HepG2 (cell line): ENCODE results near the gene UBR4. TPM values are rescaled to one million over a fixed set of nuclear protein-coding genes. Genes with fewer than 3 reads are reported as not detected.
A peak's percentile ranks its signal among the peaks of the same experiment; 100 is the strongest.

Experiments
- ATAC-seq: fragments of 200-7000 bp; cut with Tn5 transposase; 3 replicates; pipeline ENCODE4 v1.9.1; 2020; ENCODE audit warnings: mild to moderate bottlenecking, moderate library complexity
- BruUV-seq: library from RNA; stranded (reverse); fragments of 400-500 nt; replicated peaks from 2 replicates; lab custom pipeline; 2021; lab: Mats Ljungman, UMichigan
- CTCF ChIA-PET: fragments of 300-600 bp; formaldehyde crosslinking; extraction: SDS; loops from one replicate; lab custom pipeline; 2021; ENCODE audit warnings: low total read pairs, inconsistent platforms, low intra/inter-chr PET ratio; lab: Yijun Ruan, JAX
- POLR2A ChIA-PET: fragments of 350-600 bp; sonication (Branson Sonifier 250); formaldehyde crosslinking; loops from one replicate; lab custom pipeline; 2020; ENCODE audit warnings: antibody characterized with exemption, inconsistent platforms; lab: Yijun Ruan, JAX
- DNase-seq: peaks from one replicate; pipeline ENCODE4 v3.0.0-alpha.2; 2015; ENCODE audit warnings: low spot score
- FAIRE-seq: peaks from 3 replicates; lab custom pipeline; 2011; peaks lifted over from hg19 to GRCh38; lab: Jason Lieb, UNC
- H2AFZ ChIP-seq: one replicate; pipeline ENCODE4 v1.6.1; 2011; ENCODE audit warnings: low read length, inconsistent platforms
- H3K27ac ChIP-seq: fragments of 300-600 bp; 3 replicates; pipeline ENCODE4 v1.8.0; 2011; ENCODE audit warnings: mixed run types, mild to moderate bottlenecking, mixed read lengths, low read length, inconsistent platforms; ENCODE audit not compliant: insufficient read depth; ENCODE audit errors: extremely low read length
- H3K27me3 ChIP-seq, 2 experiments: fragments of 200-600 bp in 1 of 2; 2 replicates in 1 of 2; 3 replicates in 1 of 2; pipeline versions ENCODE4 v1.6.0 to v1.8.0; 2011; ENCODE audit warnings: low read length in 2 of 2, mild to moderate bottlenecking in 2 of 2, moderate library complexity in 2 of 2, inconsistent platforms in 1 of 2; ENCODE audit not compliant: insufficient read depth in 2 of 2, control insufficient read depth in 1 of 2
- H3K36me3 ChIP-seq, 2 experiments: fragments of 200-600 bp in 1 of 2; replicated peaks in 1 of 2; 2 replicates in 1 of 2; 3 replicates in 1 of 2; pipeline versions ENCODE4 v1.5.1 to v1.8.0; 2011; ENCODE audit warnings: low read length in 2 of 2, inconsistent platforms in 1 of 2; ENCODE audit not compliant: insufficient read depth in 2 of 2, control insufficient read depth in 1 of 2
- H3K4me1 ChIP-seq: 2 replicates; pipeline ENCODE4 v1.5.1; 2012; ENCODE audit warnings: low read length, inconsistent platforms; ENCODE audit not compliant: insufficient read depth
- H3K4me2 ChIP-seq: 2 replicates; pipeline ENCODE4 v1.6.0; 2011; ENCODE audit warnings: low read depth, low read length, inconsistent platforms
- H3K4me3 ChIP-seq, 3 experiments: fragments of 200-600 bp in 1 of 3; sonication (generic), shearing (Covaris generic) in 1 of 3; replicated peaks in 1 of 3; 2 replicates each; pipeline ENCODE4 v1.5.1; 2011 to 2016; ENCODE audit warnings: low read length in 3 of 3, inconsistent platforms in 2 of 3, low read depth in 2 of 3, mild to moderate bottlenecking in 2 of 3, control low read depth in 1 of 3, mixed read lengths in 1 of 3; ENCODE audit not compliant: insufficient read depth in 1 of 3
- H3K79me2 ChIP-seq: one replicate; pipeline ENCODE4 v1.6.1; 2011; ENCODE audit warnings: low read length, inconsistent platforms; ENCODE audit not compliant: insufficient read depth
- H3K9ac ChIP-seq: 2 replicates; pipeline ENCODE4 v1.6.0; 2011; ENCODE audit warnings: mild to moderate bottlenecking, low read depth, low read length, inconsistent platforms; ENCODE audit not compliant: insufficient read depth
- H3K9me3 ChIP-seq: 2 replicates; pipeline ENCODE4 v1.5.1; 2012; ENCODE audit warnings: mild to moderate bottlenecking, low read length
- H4K20me1 ChIP-seq: 2 replicates; pipeline ENCODE4 v1.6.0; 2011; ENCODE audit warnings: inconsistent platforms, mild to moderate bottlenecking, low read length, moderate library complexity; ENCODE audit not compliant: insufficient read depth
- CEBPG ChIP-seq: IDR thresholded peaks from 2 replicates; pipeline ENCODE4 v1.6.1; 2016
- HNF4G ChIP-seq, 2 experiments: sonication (generic) in 1 of 2; formaldehyde crosslinking in 1 of 2; IDR thresholded peaks; 2 replicates each; pipeline versions ENCODE4 v1.4.0 to v1.6.1; 2011 to 2020; ENCODE audit warnings: borderline replicate concordance in 2 of 2, low read depth in 2 of 2, mild to moderate bottlenecking in 2 of 2, low read length in 1 of 2, missing genetic modification reagents in 1 of 2, moderate library complexity in 1 of 2
- ZEB1 ChIP-seq: IDR thresholded peaks from 2 replicates; pipeline ENCODE4 v1.6.1; 2012; ENCODE audit warnings: mild to moderate bottlenecking, low read depth, inconsistent platforms; ENCODE audit not compliant: insufficient replicate concordance
- ZNF569 ChIP-seq: sonication (generic); formaldehyde crosslinking; IDR thresholded peaks from 2 replicates; pipeline ENCODE4 v1.5.0; 2020; ENCODE audit warnings: mild to moderate bottlenecking, missing genetic modification reagents, moderate library complexity, borderline replicate concordance
- ZSCAN22 ChIP-seq: sonication (generic); formaldehyde crosslinking; IDR thresholded peaks from 2 replicates; pipeline ENCODE4 v1.4.0; 2020; ENCODE audit warnings: mild to moderate bottlenecking, missing genetic modification reagents
- WGBS: methylation state at CpG from one replicate; pipeline ENCODE4 v1.1.6; 2017; ENCODE audit warnings: low lambda C conversion rate; 5-methylcytosine and 5-hydroxymethylcytosine counted together
- in situ Hi-C: cut with HindIII; loops from 2 replicates; pipeline ENCODE4 v1.10.0; 2017; ENCODE audit warnings: low pct_unique_long_range_greater_than_20kb; ENCODE audit not compliant: extremely low pct_ligation_motif_present
- intact Hi-C: fragments of 100-400 bp; cut with micrococcal nuclease; formaldehyde crosslinking; loops from one replicate; pipeline ENCODE4 v1.10.0; 2022; ENCODE audit not compliant: unreplicated experiment
- polyA plus RNA-seq, 8 experiments: library from polyadenylated mRNA; depleted of rRNA in 3 of 8; stranded (reverse) in 7 of 8; unstranded in 1 of 8; fragments of >200 nt; fragmentation: Illumina TruSeq in 4 of 8; extraction: Trizol in 4 of 8; gene quantifications; 2 replicates each; pipeline versions ENCODE4 v1.2.1 to v1.2.3, GENCODE V29; 2011 to 2016; ENCODE audit warnings: low read depth in 4 of 8, missing spikeins in 1 of 8, mixed read lengths in 1 of 8; ENCODE audit not compliant: insufficient read depth in 1 of 8
- total RNA-seq, 5 experiments: library from RNA; depleted of rRNA; stranded (reverse); fragments of >200 nt; fragmentation: Illumina TruSeq; extraction: Trizol; gene quantifications; 2 replicates each; pipeline ENCODE4 v1.2.3, GENCODE V29; 2016; ENCODE audit warnings: low read depth in 1 of 5
- TF ChIP-seq, protein P1 (sequence below): sonication (generic); formaldehyde crosslinking; IDR thresholded peaks from 2 replicates; pipeline ENCODE4 v1.8.1; 2023; ENCODE audit warnings: missing genetic modification reagents, inconsistent platforms, borderline replicate concordance

UBR4 gene
- total and polyA plus RNA-seq, 2 of the 13 experiments (the other 11 are each of a cell fraction or from before 2014, with no cell fraction given), result 59.1 to 106 TPM

- ATAC-seq (no peak), DNase-seq (no peak), FAIRE-seq (no peak)
- WGBS, result 80% methylated on average over 5 of the region's 5 CpGs
- H4K20me1 ChIP-seq, result no peaks in the 10 kb centered on the region
- H3K9ac ChIP-seq, result no peak overlapping the region
- no peaks in the 10 kb centered on the region for H3K9me3 ChIP-seq
- H3K79me2 ChIP-seq, result no peaks in the 10 kb centered on the region
- in situ Hi-C loops (no loop called here), intact Hi-C loops (no loop called here)
- peaks cover 9 to 34% of the 10 kb centered on the region in 2 experiments for H3K27me3 ChIP-seq
- H3K4me2 ChIP-seq, result no peak overlapping the region
- ChIA-PET POLR2A (interaction anchor here (1.2 kb wide), 1 partner anchor 82 kb away, joined by 3 read pairs; the partner anchor contains the start of gene IFFO2), CTCF (no interaction called here)
- BruUV-seq, result no TSS peak
- no peak overlapping the region for H3K4me3 ChIP-seq
- no peak overlapping the region for H3K27ac ChIP-seq
- TF ChIP-seq ZSCAN22, result 0 out of 2 replicates have a peak, but pooled peaks have one; percentile 80
- TF ChIP-seq ZNF569 (CRISPR knock-in tag), result no peak
- TF ChIP-seq HNF4G (IDR thresholded peaks at IDR 0.05; ENCODE audit: borderline replicate concordance, low read depth, low read length), result no peak
- no peak for TF ChIP-seq HNF4G (CRISPR knock-in tag; IDR thresholded peaks at IDR 0.05; ENCODE audit: borderline replicate concordance, low read depth)
- H2AFZ ChIP-seq, result no peak overlapping the region
- peaks cover 72% of the 10 kb centered on the region for H3K4me1 ChIP-seq
- H3K36me3 ChIP-seq, result no peaks in the 10 kb centered on the region
Observed at GRCh38 chr1:19038732-19039131, 171.3 kb downstream of the UBR4 start.

DNA sequence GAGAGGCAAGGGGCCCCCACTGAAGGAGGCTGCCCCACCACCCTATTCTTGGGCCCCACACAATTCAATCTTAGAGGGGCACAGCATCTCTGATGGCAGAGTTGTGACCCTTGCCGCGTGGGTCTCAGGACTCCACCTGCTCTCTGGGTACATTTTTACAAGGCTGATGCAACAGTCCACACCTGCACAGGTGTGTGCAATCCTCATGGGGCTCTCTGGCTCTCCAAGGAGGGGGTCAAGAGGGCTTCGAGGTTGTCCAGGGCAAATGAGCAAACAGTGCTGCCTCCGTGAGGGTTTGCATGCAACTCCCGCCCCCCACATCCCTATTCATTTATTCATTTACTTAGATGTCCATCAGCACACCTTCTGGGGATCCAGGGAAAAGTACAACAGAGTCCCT lies 172.0 kb downstream of the UBR4 start:
- no peak for ATAC-seq
- Histone ChIP-seq H3K4me2 (peak overlapping the region; percentile 15; the same call in 1 of the 2 replicates), H3K9me3 (no peaks in the 10 kb centered on the region), H3K9ac (no peak overlapping the region), H3K36me3 (no peaks in the 10 kb centered on the region), H3K4me3 (no peak overlapping the region), H3K27me3 (peaks cover 9 to 40% of the 10 kb centered on the region in 2 experiments), H3K27ac (no peak overlapping the region), H4K20me1 (no peaks in the 10 kb centered on the region), H2AFZ (no peak overlapping the region), H3K4me1 (peaks cover 65% of the 10 kb centered on the region), H3K79me2 (no peaks in the 10 kb centered on the region)
- CTCF ChIA-PET, result no interaction called here
- POLR2A ChIA-PET, result no interaction called here
- intact Hi-C loops, result no loop called here
- WGBS, result 11% methylated on average over 3 of the region's 5 CpGs
- no TSS peak for BruUV-seq
- 0 out of 2 replicates have a peak, but pooled peaks have one; percentile 11 for TF ChIP-seq CEBPG (CRISPR knock-in tag)
- TF ChIP-seq, protein P1, sequence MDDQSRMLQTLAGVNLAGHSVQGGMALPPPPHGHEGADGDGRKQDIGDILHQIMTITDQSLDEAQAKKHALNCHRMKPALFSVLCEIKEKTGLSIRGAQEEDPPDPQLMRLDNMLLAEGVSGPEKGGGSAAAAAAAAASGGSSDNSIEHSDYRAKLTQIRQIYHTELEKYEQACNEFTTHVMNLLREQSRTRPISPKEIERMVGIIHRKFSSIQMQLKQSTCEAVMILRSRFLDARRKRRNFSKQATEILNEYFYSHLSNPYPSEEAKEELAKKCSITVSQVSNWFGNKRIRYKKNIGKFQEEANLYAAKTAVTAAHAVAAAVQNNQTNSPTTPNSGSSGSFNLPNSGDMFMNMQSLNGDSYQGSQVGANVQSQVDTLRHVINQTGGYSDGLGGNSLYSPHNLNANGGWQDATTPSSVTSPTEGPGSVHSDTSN (CRISPR knock-in tag), result no peak
- TF ChIP-seq ZEB1, result peak; percentile 59
- FAIRE-seq, result no peak
- no peak for DNase-seq
- in situ Hi-C loops, result no loop called here
